OCI-LY3 (cell line): Measurements from ENCODE around the gene CASZ1.

Experiments
- H2AFZ ChIP-seq: fragments of 200-600, 300-600 bp; shearing (Covaris generic); 2 replicates; pipeline ENCODE4 v1.6.0; 2014; ENCODE audit warnings: antibody characterized with exemption, low read depth, low read length
- H3K27ac ChIP-seq: fragments of 200-600, 300-600 bp; sonication (generic); 2 replicates; pipeline ENCODE4 v1.5.1; 2014; ENCODE audit warnings: mild to moderate bottlenecking, low read length, moderate library complexity, mixed read lengths
- H3K27me3 ChIP-seq: fragments of 200-600, 300-600 bp; sonication (generic); 2 replicates; pipeline ENCODE4 v1.6.1; 2014; ENCODE audit warnings: low read depth, low read length, mixed read lengths
- H3K36me3 ChIP-seq: fragments of 200-600, 300-600 bp; sonication (generic); replicated peaks from 2 replicates; pipeline ENCODE3; 2014; ENCODE audit warnings: low read depth, low read length, mixed read lengths
- H3K4me1 ChIP-seq: fragments of 300-600, 200-600 bp; sonication (generic); 2 replicates; pipeline ENCODE4 v1.6.1; 2014; ENCODE audit warnings: low read length, mixed read lengths
- H3K4me2 ChIP-seq: fragments of 200-600, 300-600 bp; sonication (generic); 2 replicates; pipeline ENCODE4 v1.6.1; 2014; ENCODE audit warnings: low read length, mixed read lengths
- H3K4me3 ChIP-seq: fragments of 300-600, 200-600 bp; sonication (generic); 2 replicates; pipeline ENCODE4 v1.5.1; 2014; ENCODE audit warnings: antibody characterized with exemption, mild to moderate bottlenecking, low read length, moderate library complexity
- H3K79me2 ChIP-seq: fragments of 300-600, 200-600 bp; shearing (Covaris generic); 2 replicates; pipeline ENCODE4 v1.6.1; 2014; ENCODE audit warnings: mild to moderate bottlenecking, low read length, mixed read lengths
- H3K9ac ChIP-seq: fragments of 300-600, 200-600 bp; shearing (Covaris generic); 2 replicates; pipeline ENCODE4 v1.6.0; 2014; ENCODE audit warnings: mild to moderate bottlenecking, low read length, moderate library complexity
- H3K9me3 ChIP-seq: fragments of 200-600, 300-600 bp; shearing (Covaris generic); 2 replicates; pipeline ENCODE4 v1.6.1; 2014; ENCODE audit warnings: low read length, mixed read lengths; ENCODE audit not compliant: insufficient read depth
- H4K20me1 ChIP-seq: fragments of 200-600, 300-600 bp; sonication (generic); 2 replicates; pipeline ENCODE4 v1.6.1; 2016; ENCODE audit warnings: low read length, mixed read lengths; ENCODE audit not compliant: insufficient read depth
- EZH2phosphoT487 ChIP-seq: fragments of 200-600 bp; shearing (Covaris generic); IDR thresholded peaks from 2 replicates; pipeline ENCODE4 v1.6.1; 2018; ENCODE audit warnings: antibody characterized with exemption, mixed run types, low read depth
- TF ChIP-seq, protein P1 (sequence below): fragments of 200-600, 300-600 bp; sonication (generic); IDR thresholded peaks from 2 replicates; pipeline ENCODE4 v1.5.1; 2014; ENCODE audit warnings: antibody characterized with exemption, low read length, low read depth

Gene CASZ1

DNA sequence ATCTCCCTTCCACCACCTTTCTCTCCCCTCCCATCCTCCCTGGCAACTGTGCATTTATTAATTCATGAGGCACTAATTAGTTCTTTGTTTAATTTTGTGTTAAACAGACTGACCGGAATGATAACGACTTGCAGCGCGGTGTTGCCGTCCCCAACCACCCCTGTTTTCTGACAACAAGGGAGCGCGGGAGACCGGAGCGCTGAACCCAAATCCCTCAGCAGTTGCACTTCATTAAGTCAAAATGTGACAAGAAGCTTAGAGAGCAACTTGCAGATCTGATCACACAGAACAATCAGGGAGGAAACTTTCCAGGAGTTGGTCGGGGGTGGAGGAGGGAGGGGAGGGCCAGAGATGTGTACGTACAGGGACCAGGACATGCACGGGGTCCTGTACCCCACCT, 89.2 kb downstream of the CASZ1 start:
- Histone ChIP-seq H3K4me2 (no peak overlapping the region), H3K27me3 (no peaks in the 10 kb centered on the region), H3K27ac (no peak overlapping the region), H3K4me3 (no peak overlapping the region), H3K4me1 (no peaks in the 10 kb centered on the region), H3K36me3 (no peaks in the 10 kb centered on the region), H2AFZ (no peak overlapping the region), H4K20me1 (no peaks in the 10 kb centered on the region), H3K9ac (no peak overlapping the region), H3K79me2 (no peaks in the 10 kb centered on the region), H3K9me3 (no peaks in the 10 kb centered on the region)
- no peak for TF ChIP-seq EZH2phosphoT487
- TF ChIP-seq, protein P1, sequence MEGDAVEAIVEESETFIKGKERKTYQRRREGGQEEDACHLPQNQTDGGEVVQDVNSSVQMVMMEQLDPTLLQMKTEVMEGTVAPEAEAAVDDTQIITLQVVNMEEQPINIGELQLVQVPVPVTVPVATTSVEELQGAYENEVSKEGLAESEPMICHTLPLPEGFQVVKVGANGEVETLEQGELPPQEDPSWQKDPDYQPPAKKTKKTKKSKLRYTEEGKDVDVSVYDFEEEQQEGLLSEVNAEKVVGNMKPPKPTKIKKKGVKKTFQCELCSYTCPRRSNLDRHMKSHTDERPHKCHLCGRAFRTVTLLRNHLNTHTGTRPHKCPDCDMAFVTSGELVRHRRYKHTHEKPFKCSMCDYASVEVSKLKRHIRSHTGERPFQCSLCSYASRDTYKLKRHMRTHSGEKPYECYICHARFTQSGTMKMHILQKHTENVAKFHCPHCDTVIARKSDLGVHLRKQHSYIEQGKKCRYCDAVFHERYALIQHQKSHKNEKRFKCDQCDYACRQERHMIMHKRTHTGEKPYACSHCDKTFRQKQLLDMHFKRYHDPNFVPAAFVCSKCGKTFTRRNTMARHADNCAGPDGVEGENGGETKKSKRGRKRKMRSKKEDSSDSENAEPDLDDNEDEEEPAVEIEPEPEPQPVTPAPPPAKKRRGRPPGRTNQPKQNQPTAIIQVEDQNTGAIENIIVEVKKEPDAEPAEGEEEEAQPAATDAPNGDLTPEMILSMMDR = no peak

DNA sequence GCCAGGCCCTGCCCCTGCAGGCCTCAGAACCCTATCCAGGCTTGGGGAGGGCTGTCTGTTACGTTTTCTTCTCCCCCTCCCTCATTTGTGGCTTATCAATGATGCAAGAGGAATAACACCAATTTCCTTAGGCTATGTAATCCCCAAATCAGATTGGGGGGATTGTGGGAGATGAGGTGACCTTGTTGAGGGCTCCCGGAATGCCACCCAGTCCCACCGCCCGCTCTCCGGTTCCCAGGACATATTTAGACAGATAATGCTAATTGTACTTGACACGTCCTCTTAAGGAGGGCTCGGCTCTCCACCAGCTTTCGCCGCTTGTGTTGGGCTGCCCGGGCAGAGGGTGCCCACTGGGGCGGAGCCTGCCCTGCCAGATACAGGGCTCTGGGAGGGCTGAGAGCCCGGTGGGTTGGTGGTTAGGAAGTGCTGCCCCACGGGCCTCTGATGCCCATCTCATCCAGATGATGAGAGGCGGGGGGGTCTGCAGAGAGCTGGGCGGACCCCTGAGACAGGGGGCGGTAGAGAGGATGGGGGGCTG, 90.0 kb downstream of the CASZ1 start:
- H3K4me1 ChIP-seq = no peaks in the 10 kb centered on the region
- no peak overlapping the region for H3K9ac ChIP-seq
- no peak overlapping the region for H3K4me3 ChIP-seq
- H3K9me3 ChIP-seq = no peaks in the 10 kb centered on the region
- no peak overlapping the region for H2AFZ ChIP-seq
- no peaks in the 10 kb centered on the region for H3K36me3 ChIP-seq
- H4K20me1 ChIP-seq = no peaks in the 10 kb centered on the region
- H3K79me2 ChIP-seq = no peaks in the 10 kb centered on the region
- H3K4me2 ChIP-seq = no peak overlapping the region
- H3K27ac ChIP-seq = no peak overlapping the region
- H3K27me3 ChIP-seq = no peaks in the 10 kb centered on the region
- TF ChIP-seq, protein P1 = no peak
- no peak for TF ChIP-seq EZH2phosphoT487

DNA sequence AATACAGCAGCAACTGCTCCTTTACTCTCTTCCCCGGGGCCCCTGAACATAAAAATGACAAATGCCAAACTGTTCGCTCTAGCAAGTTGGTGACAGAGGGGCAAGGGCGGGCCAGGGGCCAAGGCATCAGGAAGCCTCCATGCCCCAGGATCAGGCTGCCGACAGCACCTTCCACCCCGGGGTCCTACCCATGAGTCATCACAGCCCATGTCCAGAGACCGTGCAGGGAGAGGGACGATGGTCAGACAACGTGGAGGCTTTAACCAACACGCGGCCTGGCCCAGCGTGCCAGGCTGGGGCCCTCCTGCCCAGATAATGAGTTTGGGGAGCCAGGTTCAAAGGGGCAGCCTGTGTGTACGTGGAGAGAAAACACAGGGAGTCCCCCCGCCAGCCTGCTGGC, 90.5 kb downstream of the CASZ1 start:
- H2AFZ ChIP-seq = no peak overlapping the region
- no peaks in the 10 kb centered on the region for H3K9me3 ChIP-seq
- H3K36me3 ChIP-seq = no peaks in the 10 kb centered on the region
- no peak for TF ChIP-seq EZH2phosphoT487
- TF ChIP-seq, protein P1 = no peak
- no peak overlapping the region for H3K9ac ChIP-seq
- H3K27me3 ChIP-seq = peaks cover 4% of the 10 kb centered on the region; the same call in 1 of the 2 replicates
- no peaks in the 10 kb centered on the region for H4K20me1 ChIP-seq
- H3K27ac ChIP-seq = no peak overlapping the region
- no peaks in the 10 kb centered on the region for H3K4me1 ChIP-seq
- H3K79me2 ChIP-seq = no peaks in the 10 kb centered on the region
- no peak overlapping the region for H3K4me3 ChIP-seq
- H3K4me2 ChIP-seq = no peak overlapping the region

DNA sequence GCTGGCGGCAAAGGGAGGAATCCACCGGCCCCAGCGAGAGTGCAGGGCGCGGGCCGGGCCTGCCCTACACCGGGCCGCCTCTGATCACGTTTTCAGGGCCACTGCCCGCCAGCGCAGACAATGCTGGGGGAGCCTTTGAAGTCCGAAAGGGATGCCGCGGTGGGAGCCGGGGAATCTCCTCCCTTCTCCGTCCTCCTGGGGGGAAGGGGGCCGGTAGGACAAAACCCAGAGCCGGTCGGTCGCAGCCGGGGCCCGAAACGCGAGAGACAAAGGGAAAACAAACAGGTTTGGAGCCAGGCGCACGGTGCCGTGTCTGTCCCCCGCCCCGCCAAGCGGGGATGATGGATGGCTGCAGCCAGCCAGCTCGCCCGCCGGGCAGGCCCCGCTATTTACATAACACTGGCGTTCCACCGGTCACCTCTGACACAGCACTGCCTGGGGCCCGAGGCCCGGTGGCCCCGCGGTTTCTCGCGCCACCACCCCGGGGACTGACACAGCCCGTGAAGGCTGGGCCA, 92.0 kb downstream of the CASZ1 start:
- no peak overlapping the region for H2AFZ ChIP-seq
- H3K4me2 ChIP-seq = no peak overlapping the region
- H3K79me2 ChIP-seq = no peaks in the 10 kb centered on the region
- H3K4me3 ChIP-seq = no peak overlapping the region
- no peaks in the 10 kb centered on the region for H3K4me1 ChIP-seq
- TF ChIP-seq, protein P1 = no peak
- TF ChIP-seq EZH2phosphoT487 = no peak
- peaks cover 14% of the 10 kb centered on the region for H3K27me3 ChIP-seq
- no peak overlapping the region for H3K27ac ChIP-seq
- H3K9me3 ChIP-seq = no peaks in the 10 kb centered on the region
- H4K20me1 ChIP-seq = no peaks in the 10 kb centered on the region
- no peak overlapping the region for H3K9ac ChIP-seq
- no peaks in the 10 kb centered on the region for H3K36me3 ChIP-seq
